Retinal pigment epithelial cell (primary cell): ENCODE data around the gene SKAP2.

Experiments
- DNase-seq: peaks from one replicate; pipeline ENCODE4 v3.0.0-alpha.2; 2010; ENCODE audit warnings: low read depth
- H3K4me3 ChIP-seq: 2 replicates; pipeline ENCODE4 v1.5.1; 2011; ENCODE audit warnings: mild to moderate bottlenecking, low read length, control low read depth, moderate library complexity
- TF ChIP-seq, protein P1 (sequence below): conservative IDR thresholded peaks from 2 replicates; pipeline ENCODE4 v1.5.1; 2011; ENCODE audit warnings: low read depth, low read length, control low read depth, inconsistent platforms

The SKAP2 gene

DNA sequence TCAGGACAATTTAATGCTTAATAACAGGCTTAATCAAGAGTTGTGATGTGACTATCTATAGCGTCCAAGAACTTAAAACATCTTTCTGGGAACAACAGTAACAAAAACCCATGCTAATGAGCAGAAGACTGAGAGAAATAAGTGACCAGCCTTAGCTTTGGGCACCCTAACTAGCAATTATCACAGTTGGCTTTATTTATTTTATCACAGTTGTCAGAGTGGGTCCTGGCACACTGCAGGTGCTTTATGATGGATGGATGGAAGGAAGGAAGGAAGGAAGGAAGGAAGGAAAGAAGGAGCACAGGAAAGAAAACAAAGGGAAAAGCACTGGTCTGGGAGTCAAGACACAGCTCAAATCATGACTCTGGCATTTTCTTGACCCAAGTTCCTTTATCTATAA lies 181.1 kb downstream of the SKAP2 start:
- TF ChIP-seq, protein P1, sequence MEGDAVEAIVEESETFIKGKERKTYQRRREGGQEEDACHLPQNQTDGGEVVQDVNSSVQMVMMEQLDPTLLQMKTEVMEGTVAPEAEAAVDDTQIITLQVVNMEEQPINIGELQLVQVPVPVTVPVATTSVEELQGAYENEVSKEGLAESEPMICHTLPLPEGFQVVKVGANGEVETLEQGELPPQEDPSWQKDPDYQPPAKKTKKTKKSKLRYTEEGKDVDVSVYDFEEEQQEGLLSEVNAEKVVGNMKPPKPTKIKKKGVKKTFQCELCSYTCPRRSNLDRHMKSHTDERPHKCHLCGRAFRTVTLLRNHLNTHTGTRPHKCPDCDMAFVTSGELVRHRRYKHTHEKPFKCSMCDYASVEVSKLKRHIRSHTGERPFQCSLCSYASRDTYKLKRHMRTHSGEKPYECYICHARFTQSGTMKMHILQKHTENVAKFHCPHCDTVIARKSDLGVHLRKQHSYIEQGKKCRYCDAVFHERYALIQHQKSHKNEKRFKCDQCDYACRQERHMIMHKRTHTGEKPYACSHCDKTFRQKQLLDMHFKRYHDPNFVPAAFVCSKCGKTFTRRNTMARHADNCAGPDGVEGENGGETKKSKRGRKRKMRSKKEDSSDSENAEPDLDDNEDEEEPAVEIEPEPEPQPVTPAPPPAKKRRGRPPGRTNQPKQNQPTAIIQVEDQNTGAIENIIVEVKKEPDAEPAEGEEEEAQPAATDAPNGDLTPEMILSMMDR: no peak
- DNase-seq: no peak
- no peak overlapping the region for H3K4me3 ChIP-seq

DNA sequence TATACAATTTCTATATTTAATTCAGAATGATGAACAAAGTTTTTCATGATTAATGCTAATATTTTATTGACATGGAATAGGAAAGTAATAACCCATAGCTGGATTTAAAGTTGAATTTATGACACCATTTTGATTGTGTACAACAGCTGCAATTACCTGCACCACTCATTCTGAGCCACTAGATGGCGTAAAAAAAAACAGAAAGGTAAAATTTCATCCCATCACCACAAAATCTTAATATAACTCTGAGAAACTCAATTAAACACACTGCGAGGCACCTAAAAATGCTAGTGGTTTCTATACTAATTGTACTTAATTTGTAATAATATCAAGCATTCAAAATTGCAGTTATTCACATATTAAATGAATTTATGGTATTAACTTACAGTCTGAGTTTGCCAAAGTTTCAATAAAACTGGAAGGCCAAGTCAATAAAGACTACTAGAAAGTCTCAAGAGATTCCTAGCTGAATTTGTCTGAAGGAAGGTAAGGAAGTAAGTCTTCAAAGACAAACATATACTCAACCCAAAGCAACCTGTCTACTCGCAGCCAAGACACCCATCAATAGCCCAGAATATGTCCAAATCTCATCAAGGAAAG lies 182.5 kb downstream of the SKAP2 start:
- no peak for DNase-seq
- TF ChIP-seq, protein P1: peak; percentile 70

DNA sequence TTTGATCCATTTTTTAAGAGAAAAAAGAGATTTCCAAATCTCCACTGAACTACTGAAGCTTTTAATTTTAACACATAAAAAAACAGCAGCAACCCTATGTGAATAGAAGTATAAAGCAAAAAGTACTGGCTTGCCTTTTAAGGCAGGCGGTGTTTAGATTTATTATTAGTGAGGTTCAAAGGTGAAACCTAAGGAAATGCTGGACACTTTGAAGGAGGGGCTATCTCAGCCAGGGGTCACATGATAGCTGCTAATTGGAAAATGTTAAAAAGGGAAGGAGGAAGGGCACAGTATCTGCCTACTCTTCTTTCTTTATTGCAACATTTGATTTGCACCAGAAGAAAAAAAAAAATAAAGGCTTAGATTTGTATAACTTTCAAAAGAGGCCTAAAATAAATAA lies 183.8 kb downstream of the SKAP2 start:
- no peak overlapping the region for H3K4me3 ChIP-seq
- no peak for DNase-seq
- TF ChIP-seq, protein P1: no peak

More for the DNA sequence above, 182.5 kb downstream of the SKAP2 start:
- H3K4me3 ChIP-seq: no peak overlapping the region

DNA sequence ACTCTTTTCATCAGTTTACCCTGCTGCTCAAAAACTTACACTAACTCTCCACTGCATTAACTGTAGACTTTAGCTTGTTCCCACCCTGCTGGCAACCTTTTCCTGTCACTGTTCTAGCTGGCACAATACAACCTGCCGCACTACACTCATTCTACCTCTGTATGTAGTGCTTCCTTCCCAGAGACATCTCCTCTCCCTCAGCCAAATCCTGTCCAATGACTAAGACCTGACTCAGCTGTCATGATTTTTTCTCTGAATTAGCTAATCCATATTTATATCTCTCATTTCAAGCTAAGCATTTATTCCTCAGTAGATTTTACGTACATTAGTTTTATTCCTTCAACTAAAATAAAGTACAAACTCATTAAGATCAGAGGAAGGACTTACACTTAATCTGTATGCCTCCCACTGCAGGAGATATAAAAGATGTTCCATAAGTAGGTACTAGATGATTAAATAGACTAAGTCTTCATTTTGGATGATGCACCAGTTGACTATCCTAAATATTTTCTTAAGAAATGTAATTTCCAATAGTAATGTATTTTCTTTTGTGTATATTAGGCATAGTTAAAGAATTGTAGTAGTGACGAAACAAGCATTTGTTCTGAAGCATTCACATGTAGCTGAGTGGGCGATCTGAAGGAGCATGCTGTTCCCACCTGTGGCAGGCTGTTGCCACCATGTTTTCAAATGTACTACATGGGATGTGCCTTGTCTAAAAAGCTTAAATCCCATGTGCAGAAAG lies 189.1 kb downstream of the SKAP2 start:
- H3K4me3 ChIP-seq: no peak overlapping the region
- no peak for DNase-seq
- TF ChIP-seq, protein P1: no peak

DNA sequence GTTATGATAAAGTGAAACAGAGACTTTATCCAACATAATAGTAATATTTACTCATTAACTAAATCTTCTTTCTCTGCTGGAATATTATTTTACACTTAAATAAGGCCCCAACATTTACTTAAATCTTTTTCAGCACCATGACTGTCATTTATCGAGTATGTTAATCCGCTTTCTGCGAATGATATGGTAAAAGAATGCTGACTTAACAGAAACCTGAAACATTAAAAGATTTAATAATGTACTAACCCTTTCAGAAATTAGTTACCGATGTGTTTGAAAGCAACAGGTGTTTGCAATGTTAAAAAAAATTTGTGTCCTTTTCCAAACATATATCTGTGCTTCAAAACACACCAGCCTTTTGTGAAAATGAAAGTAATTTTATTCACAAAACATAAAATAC lies 190.5 kb downstream of the SKAP2 start:
- no peak for DNase-seq
- H3K4me3 ChIP-seq: no peak overlapping the region
- TF ChIP-seq, protein P1: no peak

DNA sequence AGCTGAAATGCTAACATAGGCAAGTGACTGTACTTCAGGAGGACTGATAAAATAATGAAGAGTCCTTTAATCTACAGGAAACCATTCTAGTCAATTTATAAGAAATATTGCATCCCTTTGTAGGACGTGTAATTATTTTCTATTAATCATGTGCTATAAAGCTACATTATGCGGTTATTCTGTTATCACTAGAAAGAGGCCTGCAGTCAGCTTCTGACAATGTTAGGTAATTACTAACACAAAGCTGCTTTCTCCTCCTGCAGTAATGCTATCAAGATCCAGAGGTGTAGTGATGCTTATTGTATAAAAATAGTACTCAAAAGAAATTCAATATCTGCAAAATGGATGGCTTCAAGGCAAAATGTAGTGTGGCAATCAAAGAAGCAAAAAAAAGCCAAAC lies 191.1 kb downstream of the SKAP2 start:
- no peak for DNase-seq
- TF ChIP-seq, protein P1: no peak
- no peak overlapping the region for H3K4me3 ChIP-seq

DNA sequence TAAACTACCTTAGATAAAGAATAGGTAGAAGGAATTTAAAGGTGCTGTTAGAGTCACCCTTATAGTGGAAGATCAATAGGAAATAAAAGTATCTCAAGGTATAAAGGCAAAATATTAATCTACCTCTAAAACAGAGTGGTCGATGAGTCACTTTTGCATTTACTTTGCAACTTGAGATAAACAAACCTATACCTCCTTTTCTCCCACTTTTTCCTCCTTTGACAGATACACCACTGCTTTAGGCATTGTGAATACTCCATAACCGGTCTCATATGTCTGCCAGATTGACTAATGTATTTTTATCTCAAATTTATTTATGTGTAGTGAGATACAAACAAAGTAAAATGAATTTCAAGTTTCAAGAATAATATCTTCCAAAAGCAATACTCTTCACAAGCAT lies 193.5 kb downstream of the SKAP2 start:
- no peak overlapping the region for H3K4me3 ChIP-seq
- DNase-seq: no peak
- TF ChIP-seq, protein P1: no peak
